Natural killer cell (primary cell): ENCODE results near the gene CMTM1. TPM values are rescaled to one million over a fixed set of nuclear protein-coding genes. Genes with fewer than 3 reads are reported as not detected.
"Not testable (repeated sequence)": the region's sequence is repeated elsewhere in the genome, so short reads cannot be mapped to it uniquely, and the experiment has no call there.

Experiments
- ATAC-seq, 3 donors: fragments of 150-1000 bp in 2 of 3; fragments of 200-7000 bp in 1 of 3; cut with Tn5 transposase; 1 replicate in 1 of 3; 2 replicates in 2 of 3; pipeline ENCODE4 v1.10.0; 2021; ENCODE audit warnings: mild to moderate bottlenecking in 2 of 3, moderate library complexity in 2 of 3
- DNase-seq, 2 donors: peaks; one replicate each; pipeline versions ENCODE4 v3.0.0 to v3.0.0-alpha.2; 2013 to 2021; ENCODE audit warnings: mixed read lengths in 1 of 2
- H3K27ac ChIP-seq: one replicate; pipeline ENCODE4 v1.5.1; 2013; ENCODE audit warnings: mild to moderate bottlenecking, low read length
- H3K27me3 ChIP-seq: one replicate; pipeline ENCODE4 v1.6.1; 2013; ENCODE audit warnings: low read length; ENCODE audit not compliant: control insufficient read depth, insufficient read depth
- H3K36me3 ChIP-seq: one replicate; pipeline ENCODE4 v1.6.1; 2013; ENCODE audit warnings: low read length; ENCODE audit not compliant: control insufficient read depth, insufficient read depth
- H3K4me1 ChIP-seq: one replicate; pipeline ENCODE4 v1.6.1; 2013; ENCODE audit warnings: low read length; ENCODE audit not compliant: control insufficient read depth, insufficient read depth
- H3K4me3 ChIP-seq: one replicate; pipeline ENCODE4 v1.5.1; 2013; ENCODE audit warnings: low read length
- H3K9me3 ChIP-seq: one replicate; pipeline ENCODE4 v1.6.1; 2013; ENCODE audit warnings: low read length; ENCODE audit not compliant: control insufficient read depth, insufficient read depth
- H3K27ac Mint-ChIP-seq, 2 donors: one replicate each; pipeline ENCODE4 v1.8.0; 2022; ENCODE audit warnings: mild to moderate bottlenecking in 2 of 2, mixed read lengths in 2 of 2, moderate library complexity in 1 of 2
- H3K27me3 Mint-ChIP-seq, 2 donors: one replicate each; pipeline ENCODE4 v1.8.0; 2022; ENCODE audit warnings: low read depth in 2 of 2, mixed read lengths in 2 of 2
- H3K36me3 Mint-ChIP-seq: one replicate; pipeline ENCODE4 v1.8.0; 2022; ENCODE audit warnings: mixed read lengths
- H3K4me1 Mint-ChIP-seq, 2 donors: one replicate each; pipeline ENCODE4 v1.8.0; 2022; ENCODE audit warnings: mixed read lengths in 2 of 2
- H3K4me3 Mint-ChIP-seq: one replicate; pipeline ENCODE4 v1.8.0; 2022; ENCODE audit warnings: mild to moderate bottlenecking, moderate library complexity, mixed read lengths
- H3K9me3 Mint-ChIP-seq, 2 donors: one replicate each; pipeline ENCODE4 v1.8.0; 2022; ENCODE audit warnings: mixed read lengths in 2 of 2
- CTCF ChIP-seq: fragments of 200-600 bp; IDR thresholded peaks from one replicate; pipeline ENCODE4 v1.8.0; 2022; ENCODE audit warnings: antibody characterized with exemption
- WGBS: methylation state at CpG from one replicate; pipeline ENCODE4 v1.1.7; 2013; ENCODE audit warnings: missing lambda C conversion rate; ENCODE audit not compliant: insufficient coverage; 5-methylcytosine and 5-hydroxymethylcytosine counted together
- intact Hi-C: fragments of 100-400 bp; cut with micrococcal nuclease; formaldehyde crosslinking; loops from one replicate; pipeline ENCODE4 v1.14.2; 2022
- total RNA-seq, 4 donors: library from RNA; stranded (reverse); fragments of 120-200 nt in 1 of 4; gene quantifications; one replicate each; pipeline versions ENCODE4 v1.2.3 to v1.2.4, GENCODE V29; 2013 to 2022

CMTM1 gene
- total RNA-seq, 3 donors from 2014 or later (not counting 1 experiment from before 2014, with no cell fraction given), result 4.4 to 8.5 (median 7.8) TPM

GRCh38 chr16:66563574-66564334, 2.5 kb upstream of the CMTM1 start:
- Mint-ChIP-seq H3K27me3 (no peaks in the 10 kb centered on the region), H3K36me3 (peaks cover 8% of the 10 kb centered on the region), H3K9me3 (no peaks in the 10 kb centered on the region), H3K4me3 (no peak overlapping the region), H3K27ac (peak overlapping the region; percentile 86 to 94), H3K4me1 (peaks cover 63 to 64% of the 10 kb centered on the region in 2 donors)
- TF ChIP-seq CTCF, result no peak
- Histone ChIP-seq H3K4me3 (no peak overlapping the region), H3K9me3 (no peaks in the 10 kb centered on the region), H3K36me3 (peaks cover 55% of the 10 kb centered on the region), H3K4me1 (peaks cover 26% of the 10 kb centered on the region), H3K27ac (no peak overlapping the region), H3K27me3 (no peaks in the 10 kb centered on the region)
- WGBS, result 87% methylated on average over 2 of the region's 2 CpGs
- ATAC-seq (no peak), DNase-seq (no peak)
- intact Hi-C loops, result no loop called here

GRCh38 chr16:66567270-66567669, 1.0 kb downstream of the CMTM1 start:
- H3K27ac ChIP-seq, DNase-seq, H3K9me3 ChIP-seq, H3K4me3 Mint-ChIP-seq, H3K27me3 Mint-ChIP-seq, intact Hi-C loops, H3K9me3 Mint-ChIP-seq, ATAC-seq, H3K4me3 ChIP-seq, H3K27me3 ChIP-seq, H3K36me3 Mint-ChIP-seq: not testable (repeated sequence)
- H3K4me1 Mint-ChIP-seq, result peaks cover 32 to 48% of the 10 kb centered on the region in 2 donors
- H3K27ac Mint-ChIP-seq, result peak overlapping the region in 1 of 2 donors; percentile 67
- WGBS, result no CpG with 5 or more reads among the region's 3 CpGs
- peaks cover 39% of the 10 kb centered on the region for H3K36me3 ChIP-seq
- H3K4me1 ChIP-seq, result peaks cover 13% of the 10 kb centered on the region

- H3K36me3 Mint-ChIP-seq, result peaks cover 8% of the 10 kb centered on the region
- Histone ChIP-seq H3K4me1 (peaks cover 13% of the 10 kb centered on the region), H3K4me3 (no peak overlapping the region), H3K36me3 (peaks cover 39% of the 10 kb centered on the region), H3K27ac (no peak overlapping the region), H3K9me3 (no peaks in the 10 kb centered on the region), H3K27me3 (no peaks in the 10 kb centered on the region)
- ATAC-seq (no peak), DNase-seq (no peak)
- H3K27ac Mint-ChIP-seq, result peak overlapping the region in 1 of 2 donors; percentile 41
- no peaks in the 10 kb centered on the region for H3K27me3 Mint-ChIP-seq
- intact Hi-C loops, result no loop called here
- no peak overlapping the region for H3K4me3 Mint-ChIP-seq
- peaks cover 27 to 44% of the 10 kb centered on the region in 2 donors for H3K4me1 Mint-ChIP-seq
- TF ChIP-seq CTCF, result no peak
- H3K9me3 Mint-ChIP-seq, result no peaks in the 10 kb centered on the region
- 97% methylated on average over 2 of the region's 2 CpGs for WGBS
These were observed 2.1 kb downstream of the CMTM1 start for GRCh38 chr16:66568355-66568754.

- H3K4me1 Mint-ChIP-seq, result peaks cover 20 to 37% of the 10 kb centered on the region in 2 donors
- Histone ChIP-seq H3K27ac (no peak overlapping the region), H3K27me3 (no peaks in the 10 kb centered on the region), H3K36me3 (peaks cover 32% of the 10 kb centered on the region), H3K9me3 (no peaks in the 10 kb centered on the region), H3K4me3 (no peak overlapping the region), H3K4me1 (peaks cover 13% of the 10 kb centered on the region)
- peak overlapping the region in 1 of 2 donors; percentile 41 for H3K27ac Mint-ChIP-seq
- H3K9me3 Mint-ChIP-seq, result no peaks in the 10 kb centered on the region
- intact Hi-C loops, result no loop called here
- ATAC-seq (no peak), DNase-seq (no peak)
- 100% methylated on average over 1 of the region's 1 CpG for WGBS
- no peak overlapping the region for H3K4me3 Mint-ChIP-seq
- peaks cover 8% of the 10 kb centered on the region for H3K36me3 Mint-ChIP-seq
- no peak for TF ChIP-seq CTCF
- no peaks in the 10 kb centered on the region for H3K27me3 Mint-ChIP-seq
These were observed 2.9 kb downstream of the CMTM1 start for GRCh38 chr16:66569131-66569530.
